A549 (cell line): Measurements from ENCODE around the gene PTPRN2.

Source experiments
- EP300 ChIP-seq, 2 experiments: fragments of >200 bp; sonication (Bioruptor Twin); formaldehyde crosslinking; IDR thresholded peaks; 2 replicates in 1 of 2; 3 replicates in 1 of 2; pipeline ENCODE4 v1.6.1; 2016 to 2017
- HOXA7 ChIP-seq: fragments of 250-450 bp; sonication (Bioruptor Pico); IDR thresholded peaks from 2 replicates; pipeline ENCODE4 v1.5.0; 2020; ENCODE audit warnings: mild to moderate bottlenecking, moderate library complexity
- JUN ChIP-seq, 2 experiments: fragments of >200 bp; sonication (Bioruptor Twin); formaldehyde crosslinking; IDR thresholded peaks; 2 replicates in 1 of 2; 3 replicates in 1 of 2; pipeline ENCODE4 v1.6.1; 2016 to 2017
- MAZ ChIP-seq: fragments of 150-350 bp; IDR thresholded peaks from 2 replicates; pipeline ENCODE4 v1.6.1; 2014; ENCODE audit warnings: antibody characterized with exemption, low read depth, low read length, borderline replicate concordance
- PHF8 ChIP-seq: fragments of 200-600 bp; sonication (generic); IDR thresholded peaks from 2 replicates; pipeline ENCODE4 v1.6.1; 2016; ENCODE audit warnings: low read depth, mild to moderate bottlenecking, antibody characterized with exemption, moderate library complexity, borderline replicate concordance
- POLR2A ChIP-seq: IDR thresholded peaks from 2 replicates; pipeline ENCODE4 v1.6.1; 2012; ENCODE audit warnings: mild to moderate bottlenecking, low read length
- RAD21 ChIP-seq, 2 experiments: fragments of >200 bp in 1 of 2; sonication (Bioruptor Twin) in 1 of 2; formaldehyde crosslinking in 1 of 2; IDR thresholded peaks in 1 of 2; conservative IDR thresholded peaks in 1 of 2; 2 replicates in 1 of 2; 3 replicates in 1 of 2; pipeline ENCODE4 v1.6.1; 2012 to 2018; ENCODE audit warnings: inconsistent platforms in 1 of 2
- RNF2 ChIP-seq: fragments of 200-600 bp; sonication (generic); IDR thresholded peaks from 2 replicates; pipeline ENCODE4 v1.6.1; 2016; ENCODE audit warnings: low read depth, mild to moderate bottlenecking, antibody characterized with exemption, moderate library complexity, borderline replicate concordance
- TFCP2L1 ChIP-seq: fragments of 250-450 bp; sonication (Bioruptor Pico); IDR thresholded peaks from 2 replicates; pipeline ENCODE4 v1.5.0; 2021; ENCODE audit warnings: mild to moderate bottlenecking
- TF ChIP-seq, protein P1 (sequence below): IDR thresholded peaks from 2 replicates; pipeline ENCODE4 v1.6.1; 2012
- TF ChIP-seq, protein P2 (sequence below): fragments of >200 bp; sonication (Bioruptor Twin); formaldehyde crosslinking; IDR thresholded peaks from 3 replicates; pipeline ENCODE4 v1.5.1; 2016
- TF ChIP-seq, protein P3 (sequence below): fragments of 150-350 bp; IDR thresholded peaks from 2 replicates; pipeline ENCODE4 v1.6.1; 2014; ENCODE audit warnings: low read depth, mild to moderate bottlenecking, low read length
- TF ChIP-seq, protein P4 (sequence below): fragments of 250-450 bp; sonication (Bioruptor Pico); IDR thresholded peaks from 2 replicates; pipeline ENCODE4 v1.5.0; 2021; ENCODE audit warnings: mild to moderate bottlenecking, moderate library complexity, borderline replicate concordance
- TF ChIP-seq, protein P5 (sequence below): IDR thresholded peaks from 2 replicates; pipeline ENCODE4 v1.6.1; 2012

DNA sequence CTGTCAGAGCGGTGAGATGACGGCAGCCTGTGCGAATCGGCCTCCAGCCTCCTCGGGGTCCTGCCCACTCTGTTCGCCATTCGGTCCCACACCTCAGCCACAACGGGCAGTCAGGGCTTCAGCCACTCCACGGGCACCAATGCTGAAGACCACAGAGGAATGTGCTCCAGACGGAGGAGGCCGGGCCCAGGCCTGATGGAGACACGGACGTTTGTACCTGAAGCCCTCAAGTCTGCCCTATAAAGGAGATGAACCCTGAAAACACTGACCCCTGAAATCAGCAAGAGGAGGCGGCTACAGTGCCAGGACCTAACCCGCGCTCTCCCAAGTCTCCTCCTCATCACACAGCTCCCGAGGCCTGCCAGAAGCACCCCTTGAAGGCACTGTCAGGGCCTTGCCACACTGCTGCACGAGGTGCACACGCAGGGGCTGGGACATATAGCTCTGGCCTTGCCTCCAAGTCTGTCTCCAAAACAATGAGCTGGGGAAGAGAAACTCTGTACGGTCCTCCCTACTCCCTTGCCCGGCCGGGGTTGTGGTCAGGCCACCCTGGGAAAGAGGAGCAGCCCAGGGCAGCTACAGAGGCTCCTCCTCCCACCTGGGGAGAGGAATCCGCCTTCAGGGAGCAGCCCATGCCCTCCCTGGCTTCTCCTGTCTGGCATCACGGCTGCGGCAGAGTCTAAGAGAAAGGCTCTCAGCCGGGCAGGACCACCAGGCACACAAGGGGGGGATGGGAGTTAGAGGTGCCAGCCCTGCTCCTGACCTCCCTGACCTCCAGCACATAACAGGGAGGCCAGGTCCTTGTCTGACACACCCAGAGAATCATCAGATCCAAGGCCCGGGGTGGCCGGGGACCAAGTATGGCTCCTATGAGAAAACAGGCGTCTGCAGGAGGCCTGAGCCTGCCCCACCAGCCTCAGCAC, 310.1 kb downstream of the PTPRN2 start:
- TF ChIP-seq PHF8 (no peak), RAD21 (conservative IDR thresholded peaks at IDR 0.05 in 1 of 2, IDR thresholded peaks at IDR 0.05 in 1 of 2) (no peak), POLR2A (no peak), HOXA7 (CRISPR knock-in tag) (no peak), TFCP2L1 (no peak), MAZ (no peak), JUN (IDR thresholded peaks at IDR 0.05) (no peak), RNF2 (no peak), EP300 (IDR thresholded peaks at IDR 0.05) (no peak)
- TF ChIP-seq, protein P1, sequence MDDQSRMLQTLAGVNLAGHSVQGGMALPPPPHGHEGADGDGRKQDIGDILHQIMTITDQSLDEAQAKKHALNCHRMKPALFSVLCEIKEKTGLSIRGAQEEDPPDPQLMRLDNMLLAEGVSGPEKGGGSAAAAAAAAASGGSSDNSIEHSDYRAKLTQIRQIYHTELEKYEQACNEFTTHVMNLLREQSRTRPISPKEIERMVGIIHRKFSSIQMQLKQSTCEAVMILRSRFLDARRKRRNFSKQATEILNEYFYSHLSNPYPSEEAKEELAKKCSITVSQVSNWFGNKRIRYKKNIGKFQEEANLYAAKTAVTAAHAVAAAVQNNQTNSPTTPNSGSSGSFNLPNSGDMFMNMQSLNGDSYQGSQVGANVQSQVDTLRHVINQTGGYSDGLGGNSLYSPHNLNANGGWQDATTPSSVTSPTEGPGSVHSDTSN, result no peak
- TF ChIP-seq, protein P2, sequence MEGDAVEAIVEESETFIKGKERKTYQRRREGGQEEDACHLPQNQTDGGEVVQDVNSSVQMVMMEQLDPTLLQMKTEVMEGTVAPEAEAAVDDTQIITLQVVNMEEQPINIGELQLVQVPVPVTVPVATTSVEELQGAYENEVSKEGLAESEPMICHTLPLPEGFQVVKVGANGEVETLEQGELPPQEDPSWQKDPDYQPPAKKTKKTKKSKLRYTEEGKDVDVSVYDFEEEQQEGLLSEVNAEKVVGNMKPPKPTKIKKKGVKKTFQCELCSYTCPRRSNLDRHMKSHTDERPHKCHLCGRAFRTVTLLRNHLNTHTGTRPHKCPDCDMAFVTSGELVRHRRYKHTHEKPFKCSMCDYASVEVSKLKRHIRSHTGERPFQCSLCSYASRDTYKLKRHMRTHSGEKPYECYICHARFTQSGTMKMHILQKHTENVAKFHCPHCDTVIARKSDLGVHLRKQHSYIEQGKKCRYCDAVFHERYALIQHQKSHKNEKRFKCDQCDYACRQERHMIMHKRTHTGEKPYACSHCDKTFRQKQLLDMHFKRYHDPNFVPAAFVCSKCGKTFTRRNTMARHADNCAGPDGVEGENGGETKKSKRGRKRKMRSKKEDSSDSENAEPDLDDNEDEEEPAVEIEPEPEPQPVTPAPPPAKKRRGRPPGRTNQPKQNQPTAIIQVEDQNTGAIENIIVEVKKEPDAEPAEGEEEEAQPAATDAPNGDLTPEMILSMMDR, result no peak
- TF ChIP-seq, protein P3, sequence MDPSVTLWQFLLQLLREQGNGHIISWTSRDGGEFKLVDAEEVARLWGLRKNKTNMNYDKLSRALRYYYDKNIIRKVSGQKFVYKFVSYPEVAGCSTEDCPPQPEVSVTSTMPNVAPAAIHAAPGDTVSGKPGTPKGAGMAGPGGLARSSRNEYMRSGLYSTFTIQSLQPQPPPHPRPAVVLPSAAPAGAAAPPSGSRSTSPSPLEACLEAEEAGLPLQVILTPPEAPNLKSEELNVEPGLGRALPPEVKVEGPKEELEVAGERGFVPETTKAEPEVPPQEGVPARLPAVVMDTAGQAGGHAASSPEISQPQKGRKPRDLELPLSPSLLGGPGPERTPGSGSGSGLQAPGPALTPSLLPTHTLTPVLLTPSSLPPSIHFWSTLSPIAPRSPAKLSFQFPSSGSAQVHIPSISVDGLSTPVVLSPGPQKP, result no peak
- TF ChIP-seq, protein P4, sequence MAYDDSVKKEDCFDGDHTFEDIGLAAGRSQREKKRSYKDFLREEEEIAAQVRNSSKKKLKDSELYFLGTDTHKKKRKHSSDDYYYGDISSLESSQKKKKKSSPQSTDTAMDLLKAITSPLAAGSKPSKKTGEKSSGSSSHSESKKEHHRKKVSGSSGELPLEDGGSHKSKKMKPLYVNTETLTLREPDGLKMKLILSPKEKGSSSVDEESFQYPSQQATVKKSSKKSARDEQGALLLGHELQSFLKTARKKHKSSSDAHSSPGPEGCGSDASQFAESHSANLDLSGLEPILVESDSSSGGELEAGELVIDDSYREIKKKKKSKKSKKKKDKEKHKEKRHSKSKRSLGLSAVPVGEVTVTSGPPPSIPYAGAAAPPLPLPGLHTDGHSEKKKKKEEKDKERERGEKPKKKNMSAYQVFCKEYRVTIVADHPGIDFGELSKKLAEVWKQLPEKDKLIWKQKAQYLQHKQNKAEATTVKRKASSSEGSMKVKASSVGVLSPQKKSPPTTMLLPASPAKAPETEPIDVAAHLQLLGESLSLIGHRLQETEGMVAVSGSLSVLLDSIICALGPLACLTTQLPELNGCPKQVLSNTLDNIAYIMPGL (CRISPR knock-in tag), result no peak
- TF ChIP-seq, protein P5, sequence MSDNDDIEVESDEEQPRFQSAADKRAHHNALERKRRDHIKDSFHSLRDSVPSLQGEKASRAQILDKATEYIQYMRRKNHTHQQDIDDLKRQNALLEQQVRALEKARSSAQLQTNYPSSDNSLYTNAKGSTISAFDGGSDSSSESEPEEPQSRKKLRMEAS, result no peak
